Suprapubic skin (tissue), 4 donors: ENCODE measurements around the gene NUTM2G. TPM values are rescaled to one million over a fixed set of nuclear protein-coding genes. Genes with fewer than 3 reads are reported as not detected.
"Not testable (repeated sequence)": the region's sequence is repeated elsewhere in the genome, so short reads cannot be mapped to it uniquely, and the experiment has no call there.

ENCODE experiments used
- DNase-seq, 2 donors: peaks; one replicate each; pipeline ENCODE4 v3.0.0-alpha.2; 2019; ENCODE audit warnings: low spot score in 2 of 2
- H3K27ac ChIP-seq: fragments of 200-600 bp; sonication (generic); one replicate; pipeline ENCODE4 v1.5.1; 2019
- H3K27me3 ChIP-seq: fragments of 200-600 bp; sonication (generic); one replicate; pipeline ENCODE4 v1.5.1; 2019
- H3K36me3 ChIP-seq: fragments of 200-600 bp; sonication (generic); one replicate; pipeline ENCODE4 v1.5.1; 2019
- H3K4me1 ChIP-seq: fragments of 200-600 bp; sonication (generic); one replicate; pipeline ENCODE4 v1.5.1; 2019
- H3K4me3 ChIP-seq: fragments of 200-600 bp; sonication (generic); one replicate; pipeline ENCODE4 v1.5.1; 2019; ENCODE audit warnings: mild to moderate bottlenecking
- H3K9me3 ChIP-seq: fragments of 200-600 bp; sonication (generic); one replicate; pipeline ENCODE4 v1.5.1; 2019
- whole genome bisulfite sequencing: methylation state at CpG from one replicate; pipeline ENCODE4 v1.1.5; 2018; 5-methylcytosine and 5-hydroxymethylcytosine counted together
- total RNA-seq, 4 donors: library from RNA; depleted of rRNA; stranded (reverse); fragments of >200 nt; gene quantifications; one replicate each; pipeline ENCODE4 v1.1.0, GENCODE V29; 2016

NUTM2G gene
- total RNA-seq, 4 donors from 2014 or later: not detected

DNA sequence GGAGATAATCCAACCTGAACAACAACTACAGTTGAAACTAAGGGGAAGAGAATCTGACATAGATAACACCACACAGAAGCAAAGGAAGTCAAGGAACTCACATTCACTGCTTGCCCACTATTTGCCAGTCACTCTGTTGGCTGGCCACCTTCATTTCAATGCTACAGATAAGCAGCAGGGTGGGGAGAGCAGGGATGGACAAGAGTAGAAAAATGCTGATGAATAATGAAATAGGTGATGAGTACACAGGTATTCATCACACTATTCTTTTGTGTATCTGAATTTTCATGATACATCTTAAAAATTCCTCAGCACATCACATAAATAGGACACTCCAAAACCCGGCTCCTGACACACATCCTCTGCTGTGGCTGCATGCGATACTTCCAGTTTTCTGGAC is 21.9 kb downstream of the NUTM2G start:
- not testable (repeated sequence) for H3K4me3 ChIP-seq, H3K27ac ChIP-seq, H3K36me3 ChIP-seq, H3K9me3 ChIP-seq, DNase-seq, H3K27me3 ChIP-seq, H3K4me1 ChIP-seq
- WGBS: no CpG with 5 or more reads among the region's 2 CpGs

DNA sequence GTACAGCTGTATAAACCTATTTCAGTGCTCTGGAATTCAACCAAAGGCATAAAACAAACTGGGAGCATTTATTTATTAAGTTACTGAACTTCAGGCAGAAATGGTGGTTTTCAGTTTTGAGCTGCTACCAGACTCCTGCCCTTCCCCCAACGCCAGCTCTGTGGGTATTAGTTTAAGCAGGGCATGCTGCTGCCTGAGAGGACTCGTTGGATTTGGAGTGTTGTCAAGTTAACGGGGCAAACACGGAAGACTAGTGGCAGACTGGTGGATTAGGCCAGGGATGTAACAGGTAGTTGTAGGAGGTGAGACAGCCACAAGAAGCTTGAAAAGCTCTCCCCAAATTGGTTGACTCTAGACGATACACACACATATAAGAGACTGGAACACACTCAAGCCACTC is 38.9 kb downstream of the NUTM2G start:
- H3K4me1 ChIP-seq, H3K27ac ChIP-seq, H3K36me3 ChIP-seq, H3K4me3 ChIP-seq, H3K27me3 ChIP-seq, H3K9me3 ChIP-seq, DNase-seq: not testable (repeated sequence)
- WGBS: 52% methylated on average over 5 of the region's 5 CpGs

GRCh38 chr9:96972552-96972951 is 43.9 kb downstream of the NUTM2G start:
- not testable (repeated sequence) for H3K27ac ChIP-seq, DNase-seq, H3K9me3 ChIP-seq, H3K27me3 ChIP-seq, H3K36me3 ChIP-seq, H3K4me1 ChIP-seq, H3K4me3 ChIP-seq
- 91% methylated on average over 2 of the region's 2 CpGs for WGBS

DNA sequence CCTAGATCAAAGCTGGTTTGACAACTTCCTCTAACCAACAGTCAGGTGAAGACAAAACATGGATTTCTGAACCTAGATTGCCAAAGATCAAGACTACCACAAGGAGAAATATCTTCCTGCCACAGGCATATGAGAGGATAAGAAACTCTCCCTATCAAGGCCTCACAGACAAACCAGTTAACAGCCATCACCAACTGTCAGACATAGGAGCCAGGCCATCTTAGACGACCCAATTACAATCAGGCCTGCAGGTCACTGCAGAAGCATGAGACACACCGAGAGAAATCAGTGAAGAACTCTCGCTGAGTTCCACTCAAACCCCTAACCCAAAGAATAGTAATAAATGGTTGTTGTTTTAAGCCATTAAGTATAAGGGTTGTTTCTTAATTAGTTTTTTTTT is 45.4 kb downstream of the NUTM2G start:
- 74% methylated on average over 3 of the region's 3 CpGs for WGBS
- not testable (repeated sequence) for H3K27ac ChIP-seq, H3K36me3 ChIP-seq, H3K27me3 ChIP-seq, H3K4me3 ChIP-seq, H3K9me3 ChIP-seq, H3K4me1 ChIP-seq, DNase-seq

DNA sequence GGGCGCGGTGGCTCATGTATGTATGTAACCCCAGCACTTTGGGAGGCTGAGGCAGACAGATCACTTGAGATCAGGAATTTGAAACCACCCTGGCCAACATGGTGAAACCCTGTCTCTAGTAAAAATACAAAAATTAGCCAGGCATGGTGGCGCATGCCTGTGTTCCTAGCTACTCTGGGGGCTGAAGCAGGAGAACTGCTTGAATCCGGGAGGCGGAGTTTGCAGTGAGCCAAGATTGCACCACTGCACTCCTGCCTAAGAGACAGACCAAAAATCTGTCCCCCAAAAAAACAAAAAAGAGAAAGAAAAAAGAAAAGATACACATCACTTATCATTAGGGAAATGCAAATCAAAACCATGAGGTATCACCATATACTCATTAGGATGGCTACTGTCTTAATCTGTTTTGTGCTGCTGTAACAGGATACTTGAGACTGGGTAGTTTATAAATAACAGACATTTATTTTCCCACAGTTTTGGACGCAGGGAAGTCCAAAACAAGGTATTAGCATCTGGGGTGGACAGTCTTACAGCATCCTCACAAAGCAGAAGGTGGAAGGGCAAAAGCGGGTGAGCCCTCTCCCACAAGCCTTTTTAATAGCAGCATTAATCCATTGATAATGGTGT is 55.0 kb downstream of the NUTM2G start:
- not testable (repeated sequence) for H3K4me1 ChIP-seq, H3K27me3 ChIP-seq, DNase-seq, H3K4me3 ChIP-seq, H3K36me3 ChIP-seq, H3K9me3 ChIP-seq, H3K27ac ChIP-seq
- WGBS: 85% methylated on average over 7 of the region's 7 CpGs

GRCh38 chr9:96984139-96984538 is 55.5 kb downstream of the NUTM2G start:
- not testable (repeated sequence) for H3K27ac ChIP-seq

GRCh38 chr9:96984887-96985286 is 56.2 kb downstream of the NUTM2G start:
- not testable (repeated sequence) for H3K9me3 ChIP-seq, H3K4me1 ChIP-seq, DNase-seq, H3K4me3 ChIP-seq, H3K27me3 ChIP-seq, H3K27ac ChIP-seq, H3K36me3 ChIP-seq
- 100% methylated on average over 2 of the region's 2 CpGs for WGBS

More at GRCh38 chr9:96984139-96984538, 55.5 kb downstream of the NUTM2G start:
- not testable (repeated sequence) for H3K4me3 ChIP-seq, H3K36me3 ChIP-seq, H3K27me3 ChIP-seq, H3K9me3 ChIP-seq, DNase-seq, H3K4me1 ChIP-seq
- 94% methylated on average over 2 of the region's 3 CpGs for WGBS

Other genes with a start within 250 kb of the NUTM2G start
- 10 to 100 TPM in 1 of 4 donors, 1 to 10 TPM in 3; 5.6 to 24.9 (median 8.5) TPM for gene ZNF510, start 150.8 kb upstream of the NUTM2G start, total RNA-seq
- gene ZNF782, start 74.3 kb upstream of the NUTM2G start, total RNA-seq: 10 to 100 TPM in 3 of 4 donors, 1 to 10 TPM in 1; 7.9 to 27.8 (median 11.9) TPM
- 100 to 1,000 TPM in 1 of 4 donors, 10 to 100 TPM in 2, 1 to 10 TPM in 1; 8.3 to 147 (median 64.3) TPM for gene CTSV, start 110.3 kb downstream of the NUTM2G start, total RNA-seq